Transverse colon (tissue), 4 donors: ENCODE results near the gene RNASE9. TPM values are rescaled to one million over a fixed set of nuclear protein-coding genes. Genes with fewer than 3 reads are reported as not detected.
"Not testable (repeated sequence)": the region's sequence is repeated elsewhere in the genome, so short reads cannot be mapped to it uniquely, and the experiment has no call there.

Experiments used
- DNase-seq: peaks from one replicate; pipeline ENCODE4 v3.0.0-alpha.2; 2019
- H3K27ac ChIP-seq, 4 donors: fragments of 200-600 bp; sonication (generic); 2 replicates each; pipeline ENCODE4 v1.5.1; 2016 to 2018; ENCODE audit warnings: inconsistent platforms in 4 of 4
- H3K27me3 ChIP-seq: fragments of 200-600 bp; sonication (generic); 2 replicates; pipeline ENCODE4 v1.5.1; 2017; ENCODE audit warnings: inconsistent platforms
- H3K36me3 ChIP-seq, 4 donors: fragments of 200-600 bp; sonication (generic); 2 replicates each; pipeline ENCODE4 v1.5.1; 2017 to 2019; ENCODE audit warnings: inconsistent platforms in 4 of 4
- H3K4me1 ChIP-seq, 4 donors: fragments of 200-600 bp; sonication (generic); 2 replicates each; pipeline ENCODE4 v1.5.1; 2017 to 2020; ENCODE audit warnings: inconsistent platforms in 4 of 4
- H3K4me3 ChIP-seq, 4 donors: fragments of 200-600 bp; sonication (generic); 1 replicate in 1 of 4; 2 replicates in 3 of 4; pipeline versions ENCODE4 v1.5.1 to v1.6.1; 2017 to 2019; ENCODE audit warnings: inconsistent platforms in 4 of 4
- H3K9me3 ChIP-seq, 2 donors: fragments of 200-600 bp; sonication (generic); 2 replicates each; pipeline ENCODE4 v1.5.1; 2017 to 2019; ENCODE audit warnings: inconsistent platforms in 2 of 2
- EP300 ChIP-seq: sonication (generic); formaldehyde crosslinking; IDR thresholded peaks from one replicate; pipeline ENCODE4 v1.6.1; 2017; ENCODE audit warnings: antibody characterized with exemption, low read depth
- POLR2A ChIP-seq: fragments of 450-650 bp; IDR thresholded peaks from one replicate; pipeline ENCODE4 v1.6.1; 2016; ENCODE audit warnings: antibody characterized with exemption, mild to moderate bottlenecking, moderate library complexity
- POLR2AphosphoS5 ChIP-seq, 3 donors: sonication (generic); formaldehyde crosslinking; IDR thresholded peaks; one replicate each; pipeline ENCODE4 v1.6.1; 2016; ENCODE audit warnings: antibody characterized with exemption in 3 of 3
- WGBS, 2 donors: methylation state at CpG; one replicate each; pipeline ENCODE4 v1.1.5; 2018; ENCODE audit warnings: low coverage in 1 of 2; 5-methylcytosine and 5-hydroxymethylcytosine counted together
- in situ Hi-C, 4 donors: fragments of 200-750 bp; cut with MboI; loops; one replicate each; pipeline versions ENCODE4 v1.15.0 to v1.15.1; 2017; ENCODE audit warnings: low sequenced_read_pairs in 3 of 4, low pct_ligation_motif_present in 1 of 4, low pct_unique_long_range_greater_than_20kb in 1 of 4
- intact Hi-C: fragments of 100-400 bp; cut with DNase I; formaldehyde crosslinking; loops from one replicate; pipeline ENCODE4 v1.15.1; 2023; ENCODE audit warnings: low total_unique reads
- total RNA-seq, 4 donors: library from RNA; depleted of rRNA; stranded (reverse); fragments of >200 nt; gene quantifications; one replicate each; pipeline ENCODE4 v1.1.0, GENCODE V29; 2016
- TF ChIP-seq, protein P1 (sequence below), 5 experiments: fragments of 200-600 bp in 3 of 5; fragments of 450-650 bp in 2 of 5; sonication (generic) in 3 of 5; IDR thresholded peaks; 1 replicate in 2 of 5; 2 replicates in 3 of 5; pipeline ENCODE4 v1.5.1; 2016 to 2017; ENCODE audit warnings: antibody characterized with exemption in 5 of 5, inconsistent platforms in 3 of 5, mild to moderate bottlenecking in 2 of 5, moderate library complexity in 1 of 5

Gene RNASE9
- total RNA-seq, 4 donors from 2014 or later = not detected

DNA sequence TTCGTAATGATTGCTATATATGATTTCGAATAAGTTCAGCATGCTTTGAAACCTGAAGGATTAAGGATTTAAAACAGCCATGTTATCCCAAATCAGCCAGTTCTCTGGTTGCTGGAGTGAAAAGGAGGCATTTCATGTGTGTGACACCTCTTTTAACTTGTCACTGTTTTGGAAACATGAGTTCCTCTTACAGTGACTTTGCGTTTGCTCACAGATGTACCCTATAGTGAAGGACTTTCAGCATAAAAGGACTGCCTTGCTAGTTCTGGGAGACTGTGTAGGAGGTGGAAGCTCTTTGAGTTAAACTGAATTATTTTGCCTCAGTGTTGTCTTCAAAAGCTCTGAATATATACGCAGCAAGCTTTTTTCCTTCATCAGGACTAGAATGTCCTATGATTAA is 19.4 kb upstream of the RNASE9 start:
- H3K27me3 ChIP-seq = no peaks in the 10 kb centered on the region
- H3K36me3 ChIP-seq = no peaks in the 10 kb centered on the region
- H3K9me3 ChIP-seq = no peaks in the 10 kb centered on the region
- in situ Hi-C loops (no loop called here), intact Hi-C loops (no loop called here)
- no peak for TF ChIP-seq EP300
- no peak for TF ChIP-seq POLR2AphosphoS5 (IDR thresholded peaks at IDR 0.05)
- TF ChIP-seq POLR2A = no peak
- TF ChIP-seq, protein P1, sequence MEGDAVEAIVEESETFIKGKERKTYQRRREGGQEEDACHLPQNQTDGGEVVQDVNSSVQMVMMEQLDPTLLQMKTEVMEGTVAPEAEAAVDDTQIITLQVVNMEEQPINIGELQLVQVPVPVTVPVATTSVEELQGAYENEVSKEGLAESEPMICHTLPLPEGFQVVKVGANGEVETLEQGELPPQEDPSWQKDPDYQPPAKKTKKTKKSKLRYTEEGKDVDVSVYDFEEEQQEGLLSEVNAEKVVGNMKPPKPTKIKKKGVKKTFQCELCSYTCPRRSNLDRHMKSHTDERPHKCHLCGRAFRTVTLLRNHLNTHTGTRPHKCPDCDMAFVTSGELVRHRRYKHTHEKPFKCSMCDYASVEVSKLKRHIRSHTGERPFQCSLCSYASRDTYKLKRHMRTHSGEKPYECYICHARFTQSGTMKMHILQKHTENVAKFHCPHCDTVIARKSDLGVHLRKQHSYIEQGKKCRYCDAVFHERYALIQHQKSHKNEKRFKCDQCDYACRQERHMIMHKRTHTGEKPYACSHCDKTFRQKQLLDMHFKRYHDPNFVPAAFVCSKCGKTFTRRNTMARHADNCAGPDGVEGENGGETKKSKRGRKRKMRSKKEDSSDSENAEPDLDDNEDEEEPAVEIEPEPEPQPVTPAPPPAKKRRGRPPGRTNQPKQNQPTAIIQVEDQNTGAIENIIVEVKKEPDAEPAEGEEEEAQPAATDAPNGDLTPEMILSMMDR (IDR thresholded peaks at IDR 0.05) = no peak
- H3K27ac ChIP-seq = no peak overlapping the region
- WGBS, 2 donors = 76 to 81% methylated on average over 4 of the region's 4 CpGs
- H3K4me3 ChIP-seq = no peak overlapping the region
- DNase-seq = no peak
- no peaks in the 10 kb centered on the region for H3K4me1 ChIP-seq

DNA sequence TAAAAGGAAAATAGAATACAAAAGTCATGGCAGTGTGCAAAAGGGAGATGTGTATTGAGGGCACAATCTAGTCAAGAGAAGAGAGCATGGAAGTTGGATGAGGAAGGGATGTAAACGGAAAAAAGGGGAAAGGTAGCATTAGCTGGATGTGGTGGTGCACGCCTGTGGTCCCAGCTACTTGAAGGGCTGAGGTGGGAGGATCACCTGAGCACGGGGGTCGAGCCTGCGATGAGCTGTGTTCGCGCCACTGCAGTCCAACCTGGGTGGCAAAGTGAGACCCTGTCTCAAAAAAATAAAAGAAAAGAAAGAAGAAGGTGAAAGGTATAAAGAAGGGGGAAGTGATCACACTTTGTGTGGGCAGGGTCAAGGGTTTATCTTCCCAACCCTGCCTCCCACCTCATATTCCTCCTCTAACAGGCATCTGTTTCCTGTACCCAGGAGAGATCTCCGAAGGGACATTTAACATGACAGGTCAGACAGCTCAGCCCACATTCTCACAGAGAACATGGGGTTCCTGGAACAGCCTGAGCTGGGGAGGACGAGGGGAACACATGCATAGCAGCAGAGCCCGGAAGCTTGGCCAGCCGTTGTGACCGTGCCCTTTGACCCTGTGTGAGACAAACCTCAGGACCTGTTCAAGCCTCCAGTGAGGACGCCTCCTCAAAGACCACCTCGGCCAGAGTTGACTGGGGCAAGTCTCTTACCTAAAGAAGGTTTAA is 18.1 kb upstream of the RNASE9 start:
- H3K4me3 ChIP-seq = no peak overlapping the region
- 82% methylated on average over 6 to 14 of the region's 14 CpGs for WGBS, 2 donors
- intact Hi-C loops = no loop called here
- no peaks in the 10 kb centered on the region for H3K27me3 ChIP-seq
- no peaks in the 10 kb centered on the region for H3K4me1 ChIP-seq
- no peaks in the 10 kb centered on the region for H3K9me3 ChIP-seq
- no peak for DNase-seq
- no peak overlapping the region for H3K27ac ChIP-seq
- no peaks in the 10 kb centered on the region for H3K36me3 ChIP-seq
- no peak for TF ChIP-seq EP300
- TF ChIP-seq, protein P1 (IDR thresholded peaks at IDR 0.05) = no peak
- TF ChIP-seq POLR2AphosphoS5 (IDR thresholded peaks at IDR 0.05) = no peak
- TF ChIP-seq POLR2A = no peak
- in situ Hi-C loops = no loop called here

DNA sequence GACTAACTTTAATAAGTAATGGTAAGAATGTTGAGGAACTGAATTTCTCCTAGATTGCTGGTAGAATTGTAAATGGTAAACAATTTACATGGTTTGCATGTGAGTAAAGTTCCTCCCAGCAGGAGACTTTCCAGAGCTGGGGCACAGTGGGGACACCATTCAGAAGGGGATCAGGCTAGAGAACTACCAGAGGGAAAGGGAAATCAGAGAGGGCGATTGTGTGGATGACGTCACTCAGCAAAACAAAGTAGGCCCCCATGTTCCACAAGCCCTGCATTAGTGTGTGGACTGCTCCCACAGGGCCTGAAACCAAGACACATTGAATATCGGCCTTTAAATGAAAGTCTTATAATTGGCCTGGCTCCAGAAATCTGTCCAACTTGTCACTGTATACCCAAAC is 17.5 kb upstream of the RNASE9 start:
- TF ChIP-seq, protein P1 (IDR thresholded peaks at IDR 0.05) = no peak
- TF ChIP-seq EP300 (no peak), POLR2A (no peak), POLR2AphosphoS5 (IDR thresholded peaks at IDR 0.05) (no peak)
- Histone ChIP-seq H3K36me3 (no peaks in the 10 kb centered on the region), H3K4me3 (no peak overlapping the region), H3K27me3 (no peaks in the 10 kb centered on the region), H3K9me3 (no peaks in the 10 kb centered on the region), H3K4me1 (no peaks in the 10 kb centered on the region), H3K27ac (no peak overlapping the region)
- in situ Hi-C loops (no loop called here), intact Hi-C loops (no loop called here)
- 82 to 83% methylated on average over 3 of the region's 3 CpGs for WGBS, 2 donors
- DNase-seq = no peak

DNA sequence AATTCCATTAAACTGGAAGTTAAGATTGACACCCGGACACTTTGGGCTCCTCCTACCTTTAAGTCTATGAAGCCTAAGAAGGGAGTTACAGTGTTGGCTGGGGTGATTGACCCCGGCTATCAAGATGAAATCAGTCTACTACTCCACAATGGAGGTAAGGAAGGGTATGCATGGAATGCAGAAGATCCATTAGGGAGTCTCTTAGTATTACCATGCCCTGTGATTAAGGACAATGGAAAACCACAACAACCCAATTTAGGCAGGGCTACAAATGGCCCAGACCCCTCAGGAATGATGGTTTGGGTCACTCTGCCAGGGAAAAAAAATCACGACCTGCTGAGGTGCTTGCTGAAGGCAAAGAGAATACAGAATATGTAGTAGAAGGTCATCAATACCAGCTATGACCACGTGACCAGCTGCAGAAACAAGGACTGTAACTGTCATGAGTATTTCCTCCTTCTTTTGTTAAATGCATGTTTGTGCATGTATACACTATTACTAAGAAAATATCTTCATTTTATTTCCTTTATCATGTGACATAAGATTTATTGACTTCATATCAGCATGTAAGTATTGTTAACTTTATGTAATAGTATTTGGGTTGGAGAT is 11.6 kb upstream of the RNASE9 start:
- intact Hi-C loops, in situ Hi-C loops, H3K4me3 ChIP-seq, H3K36me3 ChIP-seq, H3K9me3 ChIP-seq, H3K27me3 ChIP-seq, H3K27ac ChIP-seq, H3K4me1 ChIP-seq, DNase-seq: not testable (repeated sequence)
- WGBS, 2 donors = 31 to 58% methylated on average over 2 to 4 of the region's 4 CpGs

DNA sequence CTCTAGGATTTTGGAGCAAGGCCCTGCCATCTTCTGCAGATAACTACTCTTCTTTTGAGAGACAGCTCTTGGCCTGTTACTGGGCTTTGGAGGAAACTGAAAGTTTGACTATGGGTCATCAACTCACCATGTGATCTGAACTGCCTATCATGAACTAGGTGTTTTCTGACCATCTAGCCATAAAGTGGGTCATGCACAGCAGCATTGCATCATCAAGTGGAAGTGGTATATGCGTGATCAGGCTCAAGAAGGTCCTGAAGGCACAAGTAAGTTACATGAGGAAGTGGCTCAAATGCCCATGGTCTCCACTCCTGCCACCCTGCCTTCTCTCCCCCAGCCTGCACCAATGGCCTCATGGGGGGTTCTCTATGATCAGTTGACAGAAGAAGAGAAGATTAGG is 9.9 kb upstream of the RNASE9 start:
- H3K27me3 ChIP-seq, H3K4me3 ChIP-seq, DNase-seq, H3K9me3 ChIP-seq, H3K4me1 ChIP-seq, H3K36me3 ChIP-seq, in situ Hi-C loops, H3K27ac ChIP-seq, intact Hi-C loops: not testable (repeated sequence)
- WGBS, 2 donors = 89% methylated on average over 1 of the region's 1 CpG; no CpG with 5 or more reads in 1 of the 2 donors

DNA sequence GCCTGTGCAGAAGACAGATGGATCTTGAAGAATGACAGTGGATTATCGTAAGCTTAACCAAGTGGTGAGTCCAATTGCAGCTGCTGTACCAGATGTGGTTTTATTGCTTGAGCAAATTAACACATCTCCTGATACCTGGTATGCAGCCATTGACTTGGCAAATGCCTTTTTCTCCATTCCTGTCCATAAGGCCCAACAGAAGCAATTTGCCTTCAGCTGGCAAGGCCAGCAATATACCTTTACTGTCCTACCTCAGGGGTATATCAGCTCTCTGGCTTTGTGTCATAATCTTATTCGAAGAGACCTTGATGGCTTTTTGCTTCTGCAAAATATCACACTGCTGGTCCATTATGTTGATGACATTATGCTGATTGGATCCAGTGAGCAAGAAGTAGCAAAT is 9.0 kb upstream of the RNASE9 start:
- in situ Hi-C loops, intact Hi-C loops, H3K36me3 ChIP-seq, H3K27ac ChIP-seq, H3K4me3 ChIP-seq, H3K4me1 ChIP-seq, DNase-seq, H3K27me3 ChIP-seq, H3K9me3 ChIP-seq: not testable (repeated sequence)
- 80 to 88% methylated on average over 1 to 2 of the region's 2 CpGs for WGBS, 2 donors
